Measurements from ENCODE around the gene NPAP1.

DNA sequence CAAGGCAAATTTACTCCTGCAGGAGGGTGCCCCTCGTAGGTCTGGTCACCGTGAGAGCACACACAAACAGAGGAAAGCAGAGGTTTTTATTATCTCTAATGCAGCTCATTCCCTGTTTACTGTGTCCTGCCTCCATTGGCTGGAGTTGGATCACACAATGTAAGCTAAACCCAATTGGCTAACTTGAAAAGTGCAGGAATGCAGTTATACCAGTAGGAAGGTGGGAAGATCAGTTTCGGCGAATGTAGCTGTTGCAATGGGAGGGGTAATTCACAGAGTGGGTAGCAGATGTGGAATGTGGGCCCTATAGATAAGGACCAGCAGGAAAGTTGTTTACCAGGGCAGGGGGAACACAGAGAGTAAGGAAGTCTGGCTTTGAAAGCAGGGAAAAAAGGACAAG, 42.5 kb upstream of the NPAP1 start:
- TF ChIP-seq ARNTL (CRISPR knock-in tag; IDR thresholded peaks at IDR 0.05; ENCODE audit: borderline replicate concordance, low read depth) (no peak), ZNF70 (CRISPR knock-in tag; IDR thresholded peaks at IDR 0.05) (no peak), BACH2 (CRISPR knock-in tag; IDR thresholded peaks at IDR 0.05; ENCODE audit: borderline replicate concordance) (no peak), ZFP3 (CRISPR knock-in tag; IDR thresholded peaks at IDR 0.05) (no peak), CSDC2 (CRISPR knock-in tag; IDR thresholded peaks at IDR 0.05) (no peak), TOX (CRISPR knock-in tag; IDR thresholded peaks at IDR 0.05; ENCODE audit: borderline replicate concordance) (no peak), RARB (CRISPR knock-in tag; IDR thresholded peaks at IDR 0.05) (no peak), SNAI2 (CRISPR knock-in tag; IDR thresholded peaks at IDR 0.05) (no peak), OSR1 (CRISPR knock-in tag; IDR thresholded peaks at IDR 0.05) (no peak), ZFP30 (CRISPR knock-in tag; IDR thresholded peaks at IDR 0.05) (no peak)
- TF ChIP-seq, protein P1, sequence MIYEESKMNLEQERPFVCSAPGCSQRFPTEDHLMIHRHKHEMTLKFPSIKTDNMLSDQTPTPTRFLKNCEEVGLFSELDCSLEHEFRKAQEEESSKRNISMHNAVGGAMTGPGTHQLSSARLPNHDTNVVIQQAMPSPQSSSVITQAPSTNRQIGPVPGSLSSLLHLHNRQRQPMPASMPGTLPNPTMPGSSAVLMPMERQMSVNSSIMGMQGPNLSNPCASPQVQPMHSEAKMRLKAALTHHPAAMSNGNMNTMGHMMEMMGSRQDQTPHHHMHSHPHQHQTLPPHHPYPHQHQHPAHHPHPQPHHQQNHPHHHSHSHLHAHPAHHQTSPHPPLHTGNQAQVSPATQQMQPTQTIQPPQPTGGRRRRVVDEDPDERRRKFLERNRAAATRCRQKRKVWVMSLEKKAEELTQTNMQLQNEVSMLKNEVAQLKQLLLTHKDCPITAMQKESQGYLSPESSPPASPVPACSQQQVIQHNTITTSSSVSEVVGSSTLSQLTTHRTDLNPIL (CRISPR knock-in tag; IDR thresholded peaks at IDR 0.05; ENCODE audit: low read depth) = no peak
- TF ChIP-seq, protein P2, sequence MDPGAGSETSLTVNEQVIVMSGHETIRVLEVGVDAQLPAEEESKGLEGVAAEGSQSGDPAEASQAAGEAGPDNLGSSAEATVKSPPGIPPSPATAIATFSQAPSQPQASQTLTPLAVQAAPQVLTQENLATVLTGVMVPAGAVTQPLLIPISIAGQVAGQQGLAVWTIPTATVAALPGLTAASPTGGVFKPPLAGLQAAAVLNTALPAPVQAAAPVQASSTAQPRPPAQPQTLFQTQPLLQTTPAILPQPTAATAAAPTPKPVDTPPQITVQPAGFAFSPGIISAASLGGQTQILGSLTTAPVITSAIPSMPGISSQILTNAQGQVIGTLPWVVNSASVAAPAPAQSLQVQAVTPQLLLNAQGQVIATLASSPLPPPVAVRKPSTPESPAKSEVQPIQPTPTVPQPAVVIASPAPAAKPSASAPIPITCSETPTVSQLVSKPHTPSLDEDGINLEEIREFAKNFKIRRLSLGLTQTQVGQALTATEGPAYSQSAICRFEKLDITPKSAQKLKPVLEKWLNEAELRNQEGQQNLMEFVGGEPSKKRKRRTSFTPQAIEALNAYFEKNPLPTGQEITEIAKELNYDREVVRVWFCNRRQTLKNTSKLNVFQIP (CRISPR knock-in tag; IDR thresholded peaks at IDR 0.05; ENCODE audit: borderline replicate concordance, low read depth) = no peak
- TF ChIP-seq, protein P3, sequence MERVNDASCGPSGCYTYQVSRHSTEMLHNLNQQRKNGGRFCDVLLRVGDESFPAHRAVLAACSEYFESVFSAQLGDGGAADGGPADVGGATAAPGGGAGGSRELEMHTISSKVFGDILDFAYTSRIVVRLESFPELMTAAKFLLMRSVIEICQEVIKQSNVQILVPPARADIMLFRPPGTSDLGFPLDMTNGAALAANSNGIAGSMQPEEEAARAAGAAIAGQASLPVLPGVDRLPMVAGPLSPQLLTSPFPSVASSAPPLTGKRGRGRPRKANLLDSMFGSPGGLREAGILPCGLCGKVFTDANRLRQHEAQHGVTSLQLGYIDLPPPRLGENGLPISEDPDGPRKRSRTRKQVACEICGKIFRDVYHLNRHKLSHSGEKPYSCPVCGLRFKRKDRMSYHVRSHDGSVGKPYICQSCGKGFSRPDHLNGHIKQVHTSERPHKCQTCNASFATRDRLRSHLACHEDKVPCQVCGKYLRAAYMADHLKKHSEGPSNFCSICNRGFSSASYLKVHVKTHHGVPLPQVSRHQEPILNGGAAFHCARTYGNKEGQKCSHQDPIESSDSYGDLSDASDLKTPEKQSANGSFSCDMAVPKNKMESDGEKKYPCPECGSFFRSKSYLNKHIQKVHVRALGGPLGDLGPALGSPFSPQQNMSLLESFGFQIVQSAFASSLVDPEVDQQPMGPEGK (CRISPR knock-in tag; IDR thresholded peaks at IDR 0.05; ENCODE audit: borderline replicate concordance) = no peak
- TF ChIP-seq, protein P4, sequence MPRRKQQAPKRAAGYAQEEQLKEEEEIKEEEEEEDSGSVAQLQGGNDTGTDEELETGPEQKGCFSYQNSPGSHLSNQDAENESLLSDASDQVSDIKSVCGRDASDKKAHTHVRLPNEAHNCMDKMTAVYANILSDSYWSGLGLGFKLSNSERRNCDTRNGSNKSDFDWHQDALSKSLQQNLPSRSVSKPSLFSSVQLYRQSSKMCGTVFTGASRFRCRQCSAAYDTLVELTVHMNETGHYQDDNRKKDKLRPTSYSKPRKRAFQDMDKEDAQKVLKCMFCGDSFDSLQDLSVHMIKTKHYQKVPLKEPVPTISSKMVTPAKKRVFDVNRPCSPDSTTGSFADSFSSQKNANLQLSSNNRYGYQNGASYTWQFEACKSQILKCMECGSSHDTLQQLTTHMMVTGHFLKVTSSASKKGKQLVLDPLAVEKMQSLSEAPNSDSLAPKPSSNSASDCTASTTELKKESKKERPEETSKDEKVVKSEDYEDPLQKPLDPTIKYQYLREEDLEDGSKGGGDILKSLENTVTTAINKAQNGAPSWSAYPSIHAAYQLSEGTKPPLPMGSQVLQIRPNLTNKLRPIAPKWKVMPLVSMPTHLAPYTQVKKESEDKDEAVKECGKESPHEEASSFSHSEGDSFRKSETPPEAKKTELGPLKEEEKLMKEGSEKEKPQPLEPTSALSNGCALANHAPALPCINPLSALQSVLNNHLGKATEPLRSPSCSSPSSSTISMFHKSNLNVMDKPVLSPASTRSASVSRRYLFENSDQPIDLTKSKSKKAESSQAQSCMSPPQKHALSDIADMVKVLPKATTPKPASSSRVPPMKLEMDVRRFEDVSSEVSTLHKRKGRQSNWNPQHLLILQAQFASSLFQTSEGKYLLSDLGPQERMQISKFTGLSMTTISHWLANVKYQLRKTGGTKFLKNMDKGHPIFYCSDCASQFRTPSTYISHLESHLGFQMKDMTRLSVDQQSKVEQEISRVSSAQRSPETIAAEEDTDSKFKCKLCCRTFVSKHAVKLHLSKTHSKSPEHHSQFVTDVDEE (CRISPR knock-in tag; IDR thresholded peaks at IDR 0.05) = no peak
